Naive thymus-derived CD4-positive, alpha-beta T cell (primary cell): Measurements from ENCODE around the gene HTT. TPM values are rescaled to one million over a fixed set of nuclear protein-coding genes. Genes with fewer than 3 reads are reported as not detected.
A peak's percentile ranks its signal among the peaks of the same experiment; 100 is the strongest.

ENCODE experiments used
- ATAC-seq: fragments of 150-1000 bp; cut with Tn5 transposase; 2 replicates; pipeline ENCODE4 v1.10.0; 2021; ENCODE audit warnings: mild to moderate bottlenecking, moderate library complexity
- CTCF ChIA-PET: fragments of 350-600 bp; sonication (Branson Sonifier 250); formaldehyde crosslinking; loops from one replicate; lab custom pipeline; 2021; ENCODE audit warnings: antibody characterized with exemption; lab: Charles Lee
- POLR2A ChIA-PET: fragments of 350-600 bp; sonication (Branson Sonifier 250); formaldehyde crosslinking; loops from one replicate; lab custom pipeline; 2021; ENCODE audit warnings: antibody characterized with exemption, inconsistent platforms; lab: Charles Lee
- DNase-seq, 9 donors: peaks; one replicate each; pipeline versions ENCODE4 v3.0.0 to v3.0.0-alpha.2; 2020 to 2022; ENCODE audit warnings: mixed read lengths in 1 of 9
- H3K27ac ChIP-seq: one replicate; pipeline ENCODE4 v1.7.0; 2013; ENCODE audit warnings: mild to moderate bottlenecking, low read depth, low read length, moderate library complexity
- H3K27me3 ChIP-seq, 2 donors: one replicate each; pipeline ENCODE4 v1.7.0; 2013; ENCODE audit warnings: low read length in 2 of 2, mild to moderate bottlenecking in 2 of 2, moderate library complexity in 2 of 2; ENCODE audit not compliant: control insufficient read depth in 2 of 2, insufficient read depth in 2 of 2
- H3K36me3 ChIP-seq, 3 experiments: 1 replicate in 2 of 3; 2 replicates in 1 of 3; pipeline ENCODE4 v1.7.0; 2013; ENCODE audit warnings: low read length in 3 of 3, mild to moderate bottlenecking in 3 of 3, moderate library complexity in 1 of 3; ENCODE audit not compliant: insufficient read depth in 3 of 3, control insufficient read depth in 2 of 3
- H3K4me1 ChIP-seq, 2 donors: one replicate each; pipeline ENCODE4 v1.7.0; 2013; ENCODE audit warnings: low read length in 2 of 2, mild to moderate bottlenecking in 2 of 2, moderate library complexity in 1 of 2; ENCODE audit not compliant: control insufficient read depth in 2 of 2, insufficient read depth in 2 of 2
- H3K4me3 ChIP-seq: 2 replicates; pipeline ENCODE4 v1.7.0; 2013; ENCODE audit warnings: mild to moderate bottlenecking, low read length
- H3K9me3 ChIP-seq, 3 experiments: 1 replicate in 2 of 3; 2 replicates in 1 of 3; pipeline ENCODE4 v1.7.0; 2013; ENCODE audit warnings: low read length in 3 of 3; ENCODE audit not compliant: control insufficient read depth in 2 of 3
- H3K27ac Mint-ChIP-seq, 9 donors: one replicate each; pipeline ENCODE4 v1.8.0; 2020 to 2022; ENCODE audit warnings: mixed read lengths in 9 of 9, mild to moderate bottlenecking in 8 of 9, moderate library complexity in 5 of 9, inconsistent platforms in 2 of 9
- H3K27me3 Mint-ChIP-seq, 5 donors: one replicate each; pipeline ENCODE4 v1.8.0; 2021 to 2022; ENCODE audit warnings: mixed read lengths in 5 of 5, mild to moderate bottlenecking in 1 of 5
- H3K36me3 Mint-ChIP-seq, 5 donors: one replicate each; pipeline ENCODE4 v1.8.0; 2020 to 2022; ENCODE audit warnings: mixed read lengths in 5 of 5, mild to moderate bottlenecking in 3 of 5, inconsistent platforms in 1 of 5
- H3K4me1 Mint-ChIP-seq, 7 donors: one replicate each; pipeline ENCODE4 v1.8.0; 2020 to 2022; ENCODE audit warnings: mixed read lengths in 7 of 7, mild to moderate bottlenecking in 3 of 7, inconsistent platforms in 1 of 7
- H3K4me3 Mint-ChIP-seq, 10 donors: one replicate each; pipeline ENCODE4 v1.8.0; 2020 to 2022; ENCODE audit warnings: mild to moderate bottlenecking in 10 of 10, mixed read lengths in 10 of 10, moderate library complexity in 6 of 10, inconsistent platforms in 2 of 10
- H3K9me3 Mint-ChIP-seq, 11 donors: one replicate each; pipeline ENCODE4 v1.8.0; 2020 to 2022; ENCODE audit warnings: mixed read lengths in 11 of 11, mild to moderate bottlenecking in 4 of 11, inconsistent platforms in 1 of 11, moderate library complexity in 1 of 11
- intact Hi-C, 2 donors: fragments of 100-400 bp; cut with micrococcal nuclease; formaldehyde crosslinking; loops; one replicate each; pipeline ENCODE4 v1.15.1; 2023
- polyA plus RNA-seq, 2 donors: library from polyadenylated mRNA; unstranded; fragments of 300-500 nt; fragmentation: Illumina TruSeq; gene quantifications; one replicate each; pipeline ENCODE4 v1.2.3, GENCODE V29; 2021
- total RNA-seq, 6 experiments: library from RNA in 5 of 6; stranded (reverse) in 5 of 6; gene quantifications; 1 replicate in 5 of 6; 2 replicates in 1 of 6; pipeline ENCODE4 v1.2.3 and lab custom pipeline; 2021 to 2026

HTT gene
- total and polyA plus RNA-seq, 7 experiments from 2014 or later: 2.4 to 115 (median 71.6) TPM

GRCh38 chr4:3276986-3277385, 202.5 kb downstream of the HTT start:
- ChIA-PET CTCF (no interaction called here), POLR2A (no interaction called here)
- Mint-ChIP-seq H3K9me3 (peaks cover 4 to 27% (median 13%) of the 10 kb centered on the region in 11 donors), H3K4me3 (no peak overlapping the region), H3K27ac (no peak overlapping the region), H3K36me3 (peaks cover 3 to 30% (median 14%) of the 10 kb centered on the region in 5 donors), H3K4me1 (peaks cover 0 to 2% (median 0%) of the 10 kb centered on the region in 7 donors), H3K27me3 (peaks cover 0 to 21% (median 5%) of the 10 kb centered on the region in 5 donors)
- H3K9me3 ChIP-seq: no peaks in the 10 kb centered on the region
- intact Hi-C loops: no loop called here
- no peak overlapping the region for H3K27ac ChIP-seq
- no peaks in the 10 kb centered on the region for H3K36me3 ChIP-seq
- no peaks in the 10 kb centered on the region for H3K4me1 ChIP-seq
- H3K27me3 ChIP-seq: no peaks in the 10 kb centered on the region
- DNase-seq (no peak), ATAC-seq (no peak)
- no peak overlapping the region for H3K4me3 ChIP-seq

- POLR2A ChIA-PET: interaction anchor here (1.0 kb wide), 1 partner anchor 9 kb away, joined by 3 read pairs; no protein-coding TSS in a partner anchor
- H3K4me3 Mint-ChIP-seq: no peak overlapping the region
- no peaks in the 10 kb centered on the region for H3K27me3 ChIP-seq
- peaks cover 0 to 4% (median 0%) of the 10 kb centered on the region in 7 donors for H3K4me1 Mint-ChIP-seq
- H3K36me3 Mint-ChIP-seq: peaks cover 3 to 34% (median 6%) of the 10 kb centered on the region in 5 donors
- H3K4me3 ChIP-seq: no peak overlapping the region
- H3K27ac Mint-ChIP-seq: no peak overlapping the region
- H3K9me3 Mint-ChIP-seq: peaks cover 4 to 25% (median 10%) of the 10 kb centered on the region in 11 donors
- H3K4me1 ChIP-seq: no peaks in the 10 kb centered on the region
- CTCF ChIA-PET: no interaction called here
- H3K9me3 ChIP-seq: no peaks in the 10 kb centered on the region
- ATAC-seq (no peak), DNase-seq (no peak)
- peaks cover 0 to 14% (median 11%) of the 10 kb centered on the region in 5 donors for H3K27me3 Mint-ChIP-seq
- H3K27ac ChIP-seq: no peak overlapping the region
- no peaks in the 10 kb centered on the region for H3K36me3 ChIP-seq
- intact Hi-C loops: no loop called here
Observed at GRCh38 chr4:3280466-3280865, 206.0 kb downstream of the HTT start.

GRCh38 chr4:3283483-3283882, 209.0 kb downstream of the HTT start:
- no peak overlapping the region for H3K4me3 ChIP-seq
- Mint-ChIP-seq H3K9me3 (peaks cover 4 to 25% (median 10%) of the 10 kb centered on the region in 11 donors), H3K27me3 (peaks cover 6 to 26% (median 23%) of the 10 kb centered on the region in 5 donors), H3K36me3 (peaks cover 2 to 21% (median 4%) of the 10 kb centered on the region in 5 donors), H3K4me3 (no peak overlapping the region), H3K27ac (no peak overlapping the region), H3K4me1 (peaks cover 0 to 9% (median 0%) of the 10 kb centered on the region in 7 donors)
- no peak overlapping the region for H3K27ac ChIP-seq
- ChIA-PET CTCF (no interaction called here), POLR2A (no interaction called here)
- H3K36me3 ChIP-seq: no peaks in the 10 kb centered on the region
- H3K9me3 ChIP-seq: no peaks in the 10 kb centered on the region
- intact Hi-C loops: no loop called here
- ATAC-seq: no peak
- no peak for DNase-seq
- H3K4me1 ChIP-seq: peaks cover 0 to 7% of the 10 kb centered on the region in 2 donors
- no peaks in the 10 kb centered on the region for H3K27me3 ChIP-seq

GRCh38 chr4:3283916-3284315, 209.4 kb downstream of the HTT start:
- Mint-ChIP-seq H3K36me3 (peaks cover 2 to 21% (median 4%) of the 10 kb centered on the region in 5 donors), H3K27ac (no peak overlapping the region), H3K27me3 (peaks cover 6 to 28% (median 25%) of the 10 kb centered on the region in 5 donors), H3K9me3 (peaks cover 3 to 22% (median 8%) of the 10 kb centered on the region in 11 donors), H3K4me3 (no peak overlapping the region), H3K4me1 (peaks cover 0 to 9% (median 0%) of the 10 kb centered on the region in 7 donors)
- peaks cover 0 to 7% of the 10 kb centered on the region in 2 donors for H3K4me1 ChIP-seq
- intact Hi-C loops: no loop called here
- ChIA-PET POLR2A (interaction anchor here (0.7 kb wide), 1 partner anchor 42 kb away, joined by 4 read pairs; no protein-coding TSS in a partner anchor), CTCF (no interaction called here)
- H3K27me3 ChIP-seq: no peaks in the 10 kb centered on the region
- no peak for DNase-seq
- H3K27ac ChIP-seq: no peak overlapping the region
- H3K36me3 ChIP-seq: no peaks in the 10 kb centered on the region
- no peak overlapping the region for H3K4me3 ChIP-seq
- no peak for ATAC-seq
- H3K9me3 ChIP-seq: no peaks in the 10 kb centered on the region

- ATAC-seq: no peak
- peaks cover 0 to 7% of the 10 kb centered on the region in 2 donors for H3K4me1 ChIP-seq
Observed at GRCh38 chr4:3284734-3285557, 210.5 kb downstream of the HTT start.

GRCh38 chr4:3285558-3286334, 211.3 kb downstream of the HTT start:
- intact Hi-C loops: no loop called here
- H3K4me3 ChIP-seq: no peak overlapping the region
- no peak overlapping the region for H3K27ac ChIP-seq
- ChIA-PET POLR2A (no interaction called here), CTCF (no interaction called here)
- Mint-ChIP-seq H3K27me3 (peaks cover 6 to 42% (median 25%) of the 10 kb centered on the region in 5 donors), H3K36me3 (peaks cover 0 to 19% (median 4%) of the 10 kb centered on the region in 5 donors), H3K4me3 (peak overlapping the region in 1 of 10 donors; percentile 13), H3K4me1 (peaks cover 0 to 15% (median 0%) of the 10 kb centered on the region in 7 donors), H3K27ac (no peak overlapping the region), H3K9me3 (peaks cover 2 to 16% (median 7%) of the 10 kb centered on the region in 11 donors)
- no peaks in the 10 kb centered on the region for H3K9me3 ChIP-seq
- ATAC-seq (peak; percentile 82), DNase-seq (no peak)
- H3K36me3 ChIP-seq: no peaks in the 10 kb centered on the region
- H3K4me1 ChIP-seq: peaks cover 0 to 7% of the 10 kb centered on the region in 2 donors
- no peaks in the 10 kb centered on the region for H3K27me3 ChIP-seq

More at GRCh38 chr4:3284734-3285557, 210.5 kb downstream of the HTT start:
- Mint-ChIP-seq H3K9me3 (peaks cover 2 to 19% (median 7%) of the 10 kb centered on the region in 11 donors), H3K36me3 (peaks cover 0 to 21% (median 4%) of the 10 kb centered on the region in 5 donors), H3K4me1 (peaks cover 0 to 9% (median 0%) of the 10 kb centered on the region in 7 donors), H3K27ac (no peak overlapping the region), H3K4me3 (no peak overlapping the region), H3K27me3 (peaks cover 6 to 34% (median 25%) of the 10 kb centered on the region in 5 donors)
- no peak overlapping the region for H3K27ac ChIP-seq
- POLR2A ChIA-PET: no interaction called here
- no peak for DNase-seq
- H3K27me3 ChIP-seq: no peaks in the 10 kb centered on the region
- H3K9me3 ChIP-seq: no peaks in the 10 kb centered on the region
- intact Hi-C loops: no loop called here
- no peak overlapping the region for H3K4me3 ChIP-seq
- H3K36me3 ChIP-seq: no peaks in the 10 kb centered on the region
- CTCF ChIA-PET: no interaction called here
